ENCODE measurements around the gene PPARG. TPM values are rescaled to one million over a fixed set of nuclear protein-coding genes. Genes with fewer than 3 reads are reported as not detected.
"Not testable (repeated sequence)": the region's sequence is repeated elsewhere in the genome, so short reads cannot be mapped to it uniquely, and the experiment has no call there.

The PPARG gene
- polyA plus RNA-seq, 1 donor (not counting 4 experiments of a cell fraction or from before 2014, with no cell fraction given), result 3.1 TPM

DNA sequence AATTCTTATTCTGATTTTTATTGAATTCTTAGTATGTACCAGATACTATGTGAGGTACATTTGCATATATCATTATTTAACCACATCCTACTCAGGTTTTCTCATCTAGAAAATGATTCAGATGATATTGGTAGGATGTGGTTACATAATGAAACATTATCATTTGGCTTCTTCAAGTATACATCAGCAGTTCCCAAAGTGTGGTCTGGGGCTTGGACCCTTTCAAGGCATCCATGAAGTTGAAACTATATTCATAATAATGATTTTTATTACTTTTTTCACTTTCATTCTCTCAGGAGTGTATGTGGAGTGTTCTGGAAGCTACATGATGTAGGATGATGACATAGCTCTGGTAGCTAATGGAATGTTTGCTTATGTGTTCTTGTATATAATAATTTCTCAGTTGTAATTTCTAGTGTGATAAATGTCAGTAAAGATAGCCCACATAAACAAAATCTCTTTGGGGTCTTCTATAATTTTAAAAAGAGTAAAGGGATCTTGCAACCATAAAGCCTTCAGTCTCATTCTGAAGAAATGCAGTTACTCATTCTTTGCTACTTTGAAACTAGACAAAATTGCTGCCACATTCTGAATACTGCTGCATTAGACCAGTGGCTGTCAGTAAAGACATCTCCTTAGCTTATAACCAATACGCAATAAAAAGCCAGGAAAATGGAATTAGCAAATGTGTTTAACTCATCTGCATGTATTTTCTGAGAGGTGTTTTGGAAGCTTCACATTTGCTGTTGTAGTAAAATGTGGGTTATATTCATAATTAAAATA lies 95.8 kb downstream of the PPARG start:
- Histone ChIP-seq H3K9me3 (ENCODE audit: control insufficient read depth, low read depth, low read length) (no peaks in the 10 kb centered on the region), H3K79me2 (ENCODE audit: control insufficient read depth, insufficient read depth, low read length) (no peaks in the 10 kb centered on the region), H3K4me2 (ENCODE audit: control insufficient read depth, extremely low read depth, insufficient read depth, low read depth, low read length) (no peak overlapping the region), H3K36me3 (ENCODE audit: control insufficient read depth in 2 of 2, extremely low read depth in 1 of 2, insufficient read depth in 2 of 2, low read length in 2 of 2) (no peaks in the 10 kb centered on the region), H3K4me1 (ENCODE audit: control insufficient read depth, extremely low read depth, insufficient read depth, low read length) (no peaks in the 10 kb centered on the region), H3K9ac (ENCODE audit: control insufficient read depth, extremely low read depth, insufficient read depth, low read length) (no peak overlapping the region), H3K9me1 (ENCODE audit: control insufficient read depth, extremely low read depth, insufficient read depth, low read length) (no peaks in the 10 kb centered on the region), H3K27me3 (ENCODE audit: control insufficient read depth, extremely low read depth, insufficient read depth, low read length) (no peaks in the 10 kb centered on the region), H3K27ac (ENCODE audit: control insufficient read depth, insufficient read depth, low read length) (no peak overlapping the region), H2AFZ (ENCODE audit: control insufficient read depth, low read length) (no peak overlapping the region), H3K4me3 (ENCODE audit: control insufficient read depth in 2 of 3, extremely low read depth in 1 of 3, insufficient read depth in 2 of 3, low read depth in 1 of 3, low read length in 3 of 3) (no peak overlapping the region), H4K20me1 (ENCODE audit: control insufficient read depth, extremely low read depth, insufficient read depth, low read length) (no peaks in the 10 kb centered on the region)
- TF ChIP-seq EZH2 (IDR thresholded peaks at IDR 0.05; ENCODE audit: low read length), result no peak
- TF ChIP-seq, protein P1, sequence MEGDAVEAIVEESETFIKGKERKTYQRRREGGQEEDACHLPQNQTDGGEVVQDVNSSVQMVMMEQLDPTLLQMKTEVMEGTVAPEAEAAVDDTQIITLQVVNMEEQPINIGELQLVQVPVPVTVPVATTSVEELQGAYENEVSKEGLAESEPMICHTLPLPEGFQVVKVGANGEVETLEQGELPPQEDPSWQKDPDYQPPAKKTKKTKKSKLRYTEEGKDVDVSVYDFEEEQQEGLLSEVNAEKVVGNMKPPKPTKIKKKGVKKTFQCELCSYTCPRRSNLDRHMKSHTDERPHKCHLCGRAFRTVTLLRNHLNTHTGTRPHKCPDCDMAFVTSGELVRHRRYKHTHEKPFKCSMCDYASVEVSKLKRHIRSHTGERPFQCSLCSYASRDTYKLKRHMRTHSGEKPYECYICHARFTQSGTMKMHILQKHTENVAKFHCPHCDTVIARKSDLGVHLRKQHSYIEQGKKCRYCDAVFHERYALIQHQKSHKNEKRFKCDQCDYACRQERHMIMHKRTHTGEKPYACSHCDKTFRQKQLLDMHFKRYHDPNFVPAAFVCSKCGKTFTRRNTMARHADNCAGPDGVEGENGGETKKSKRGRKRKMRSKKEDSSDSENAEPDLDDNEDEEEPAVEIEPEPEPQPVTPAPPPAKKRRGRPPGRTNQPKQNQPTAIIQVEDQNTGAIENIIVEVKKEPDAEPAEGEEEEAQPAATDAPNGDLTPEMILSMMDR (optimal IDR thresholded peaks at IDR 0.05 in 1 of 3, IDR thresholded peaks at IDR 0.05 in 1 of 3, conservative IDR thresholded peaks at IDR 0.05 in 1 of 3; ENCODE audit: extremely low read depth in 1 of 3, insufficient read depth in 2 of 3, low read length in 3 of 3), result no peak
- FAIRE-seq, result no peak
- DNase-seq (ENCODE audit: low read depth, low spot score), result no peak
- dilution Hi-C loops (cut with MboI; ENCODE audit: extremely low pct_ligation_motif_present, low sequenced_read_pairs), result no loop called here

DNA sequence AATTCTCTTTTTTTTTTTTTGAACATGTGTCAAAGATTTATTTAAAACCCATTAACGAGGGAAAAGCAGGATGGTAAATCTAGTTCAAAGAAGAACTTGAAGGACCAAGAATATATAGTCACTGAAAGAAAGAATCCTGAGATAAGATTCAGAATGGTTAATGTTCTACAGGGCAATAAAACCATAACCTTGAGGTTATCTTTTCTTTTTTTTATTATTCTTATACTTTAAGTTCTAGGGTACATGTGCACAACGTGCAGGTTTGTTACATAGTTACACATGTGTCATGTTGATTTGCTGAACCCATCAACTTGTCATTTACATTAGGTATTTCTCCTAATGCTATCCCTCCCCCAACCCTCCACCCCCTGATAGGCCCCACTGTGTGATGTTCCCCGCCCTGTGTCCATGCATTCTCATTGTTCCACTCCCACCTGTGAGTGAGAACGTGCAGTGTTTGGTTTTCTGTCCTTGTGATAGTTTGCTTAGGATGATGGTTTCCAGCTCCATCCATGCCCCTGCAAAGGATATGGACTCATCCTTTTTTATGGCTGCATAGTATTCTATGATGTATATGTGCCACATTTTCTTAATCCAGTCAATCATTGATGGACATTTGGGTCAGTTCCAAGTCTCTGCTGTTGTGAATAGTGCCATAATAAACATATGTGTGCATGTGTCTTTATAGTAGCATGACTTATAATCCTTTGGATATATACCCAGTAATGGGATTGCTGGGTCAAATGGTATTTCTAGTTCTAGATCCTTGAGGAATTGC lies 97.8 kb downstream of the PPARG start:
- H3K27ac ChIP-seq (ENCODE audit: control insufficient read depth, insufficient read depth, low read length); H3K9ac ChIP-seq (ENCODE audit: control insufficient read depth, extremely low read depth, insufficient read depth, low read length); dilution Hi-C loops (cut with MboI; ENCODE audit: extremely low pct_ligation_motif_present, low sequenced_read_pairs); DNase-seq (ENCODE audit: low read depth, low spot score); H3K9me1 ChIP-seq (ENCODE audit: control insufficient read depth, extremely low read depth, insufficient read depth, low read length); H3K79me2 ChIP-seq (ENCODE audit: control insufficient read depth, insufficient read depth, low read length); H3K36me3 ChIP-seq (ENCODE audit: control insufficient read depth in 2 of 2, extremely low read depth in 1 of 2, insufficient read depth in 2 of 2, low read length in 2 of 2); FAIRE-seq; H4K20me1 ChIP-seq (ENCODE audit: control insufficient read depth, extremely low read depth, insufficient read depth, low read length); H3K9me3 ChIP-seq (ENCODE audit: control insufficient read depth, low read depth, low read length); H2AFZ ChIP-seq (ENCODE audit: control insufficient read depth, low read length); H3K4me1 ChIP-seq (ENCODE audit: control insufficient read depth, extremely low read depth, insufficient read depth, low read length); H3K4me2 ChIP-seq (ENCODE audit: control insufficient read depth, extremely low read depth, insufficient read depth, low read depth, low read length); H3K27me3 ChIP-seq (ENCODE audit: control insufficient read depth, extremely low read depth, insufficient read depth, low read length); H3K4me3 ChIP-seq (ENCODE audit: control insufficient read depth in 2 of 3, extremely low read depth in 1 of 3, insufficient read depth in 2 of 3, low read depth in 1 of 3, low read length in 3 of 3): not testable (repeated sequence)
